HepG2 (cell line): ENCODE results near the gene RELL1. TPM values are rescaled to one million over a fixed set of nuclear protein-coding genes. Genes with fewer than 3 reads are reported as not detected.
A peak's percentile ranks its signal among the peaks of the same experiment; 100 is the strongest.

Experiments used
- BHLHE40 ChIP-seq: IDR thresholded peaks from 2 replicates; pipeline ENCODE4 v1.6.1; 2011; ENCODE audit warnings: low read length, improper control_type of control experiment
- CEBPG ChIP-seq: IDR thresholded peaks from 2 replicates; pipeline ENCODE4 v1.6.1; 2016
- DMAP1 ChIP-seq: IDR thresholded peaks from 2 replicates; pipeline ENCODE4 v1.6.1; 2016
- FOXK2 ChIP-seq: fragments of 450-650 bp; IDR thresholded peaks from 2 replicates; pipeline ENCODE4 v1.6.1; 2016
- HOMEZ ChIP-seq: IDR thresholded peaks from 2 replicates; pipeline ENCODE4 v1.6.1; 2016; ENCODE audit warnings: low read depth
- HOXD1 ChIP-seq: sonication (generic); formaldehyde crosslinking; IDR thresholded peaks from 2 replicates; pipeline ENCODE4 v1.5.0; 2020; ENCODE audit warnings: missing genetic modification reagents
- NCOR1 ChIP-seq: fragments of 200-600 bp; sonication (generic); IDR thresholded peaks from 2 replicates; pipeline ENCODE4 v1.7.0; 2017; ENCODE audit warnings: antibody characterized with exemption, low read length, borderline replicate concordance
- RXRB ChIP-seq: IDR thresholded peaks from 2 replicates; pipeline ENCODE4 v1.6.1; 2016; ENCODE audit warnings: borderline replicate concordance, missing genetic modification reagents, missing compliant biosample characterization
- SIX4 ChIP-seq: sonication (generic); formaldehyde crosslinking; IDR thresholded peaks from 2 replicates; pipeline ENCODE4 v1.4.0; 2020; ENCODE audit warnings: missing genetic modification reagents
- SOX13 ChIP-seq, 3 experiments: fragments of 450-650 bp in 1 of 3; sonication (generic) in 1 of 3; formaldehyde crosslinking in 1 of 3; IDR thresholded peaks in 2 of 3; conservative IDR thresholded peaks in 1 of 3; 2 replicates each; pipeline versions ENCODE4 v1.5.0 to v1.6.1; 2016 to 2020; ENCODE audit warnings: antibody characterized with exemption in 1 of 3, mild to moderate bottlenecking in 1 of 3, missing compliant biosample characterization in 1 of 3, missing genetic modification reagents in 1 of 3, moderate library complexity in 1 of 3
- SOX6 ChIP-seq, 2 experiments: fragments of 450-650 bp in 1 of 2; sonication (generic) in 1 of 2; formaldehyde crosslinking in 1 of 2; IDR thresholded peaks; 2 replicates each; pipeline versions ENCODE4 v1.4.0 to v1.6.1; 2017 to 2020; ENCODE audit warnings: antibody characterized with exemption in 1 of 2, mild to moderate bottlenecking in 1 of 2, missing genetic modification reagents in 1 of 2
- TBX3 ChIP-seq: fragments of 450-650 bp; IDR thresholded peaks from 2 replicates; pipeline ENCODE4 v1.6.1; 2017; ENCODE audit warnings: antibody characterized with exemption, mild to moderate bottlenecking, inconsistent platforms, borderline replicate concordance
- TEF ChIP-seq: sonication (generic); formaldehyde crosslinking; IDR thresholded peaks from 2 replicates; pipeline ENCODE4 v1.5.0; 2020; ENCODE audit warnings: missing genetic modification reagents
- U2AF1 ChIP-seq: fragments of 200-400 bp; formaldehyde crosslinking; optimal IDR thresholded peaks from 2 replicates; pipeline ENCODE3; 2017; ENCODE audit warnings: mild to moderate bottlenecking, low read depth, low read length
- ZBTB14 ChIP-seq: sonication (generic); formaldehyde crosslinking; IDR thresholded peaks from 2 replicates; pipeline ENCODE4 v1.4.0; 2020; ENCODE audit warnings: missing genetic modification reagents
- ZBTB7A ChIP-seq: sonication (generic); formaldehyde crosslinking; IDR thresholded peaks from 2 replicates; pipeline ENCODE4 v1.8.0; 2022; ENCODE audit warnings: mild to moderate bottlenecking, missing genetic modification reagents
- ZBTB7B ChIP-seq: sonication (generic); formaldehyde crosslinking; IDR thresholded peaks from 2 replicates; pipeline ENCODE4 v1.4.0; 2020; ENCODE audit warnings: missing genetic modification reagents
- ZNF329 ChIP-seq: sonication (generic); formaldehyde crosslinking; IDR thresholded peaks from 2 replicates; pipeline ENCODE4 v1.9.0; 2021; ENCODE audit warnings: low read depth, mild to moderate bottlenecking, missing genetic modification reagents
- ZNF383 ChIP-seq: sonication (generic); formaldehyde crosslinking; IDR thresholded peaks from 2 replicates; pipeline ENCODE4 v1.4.0; 2020; ENCODE audit warnings: missing genetic modification reagents, mild to moderate bottlenecking, borderline replicate concordance
- ZNF646 ChIP-seq: sonication (generic); formaldehyde crosslinking; IDR thresholded peaks from 2 replicates; pipeline ENCODE4 v1.9.0; 2021; ENCODE audit warnings: mild to moderate bottlenecking, missing genetic modification reagents
- polyA plus RNA-seq, 8 experiments: library from polyadenylated mRNA; depleted of rRNA in 3 of 8; stranded (reverse) in 7 of 8; unstranded in 1 of 8; fragments of >200 nt; fragmentation: Illumina TruSeq in 4 of 8; extraction: Trizol in 4 of 8; gene quantifications; 2 replicates each; pipeline versions ENCODE4 v1.2.1 to v1.2.3, GENCODE V29; 2011 to 2016; ENCODE audit warnings: low read depth in 4 of 8, missing spikeins in 1 of 8, mixed read lengths in 1 of 8; ENCODE audit not compliant: insufficient read depth in 1 of 8
- total RNA-seq, 5 experiments: library from RNA; depleted of rRNA; stranded (reverse); fragments of >200 nt; fragmentation: Illumina TruSeq; extraction: Trizol; gene quantifications; 2 replicates each; pipeline ENCODE4 v1.2.3, GENCODE V29; 2016; ENCODE audit warnings: low read depth in 1 of 5

Gene RELL1
- total and polyA plus RNA-seq, 2 of the 13 experiments (the other 11 are each of a cell fraction or from before 2014, with no cell fraction given), result 8.4 to 58.4 TPM

GRCh38 chr4:37663552-37663951, 22.6 kb downstream of the RELL1 start (continued):
- TF ChIP-seq HOXD1 (CRISPR knock-in tag), result no peak
- peak; percentile 91 for TF ChIP-seq SOX13 (IDR thresholded peaks at IDR 0.05)
- peak in 1 of 2 experiments; percentile 98; a peak in 2 of 4 replicates for TF ChIP-seq SOX13 (CRISPR knock-in tag; conservative IDR thresholded peaks at IDR 0.05 in 1 of 2, IDR thresholded peaks at IDR 0.05 in 1 of 2)
- TF ChIP-seq ZBTB7A, result peak; percentile 62; the same call in 1 of the 2 replicates
- no peak for TF ChIP-seq U2AF1
- peak; percentile 92 for TF ChIP-seq CEBPG (CRISPR knock-in tag)
- peak; percentile 35; the same call in 1 of the 2 replicates for TF ChIP-seq ZNF646
- peak; percentile 11; the same call in 1 of the 2 replicates for TF ChIP-seq NCOR1
- peak; percentile 87 for TF ChIP-seq RXRB (CRISPR knock-in tag)
- TF ChIP-seq FOXK2, result 0 out of 2 replicates have a peak, but pooled peaks have one; percentile 38
- TF ChIP-seq ZBTB14 (CRISPR knock-in tag), result no peak
- 0 out of 2 replicates have a peak, but pooled peaks have one; percentile 49 for TF ChIP-seq TBX3
- TF ChIP-seq SOX6 (IDR thresholded peaks at IDR 0.05), result no peak
- TF ChIP-seq SOX6 (CRISPR knock-in tag; IDR thresholded peaks at IDR 0.05), result peak; percentile 98
- TF ChIP-seq HOMEZ, result 0 out of 2 replicates have a peak, but pooled peaks have one; percentile 45
- TF ChIP-seq ZNF383 (CRISPR knock-in tag), result no peak
- no peak for TF ChIP-seq ZNF329
- TF ChIP-seq DMAP1, result no peak
- 0 out of 2 replicates have a peak, but pooled peaks have one; percentile 34 for TF ChIP-seq SIX4 (CRISPR knock-in tag)
- peak; percentile 57 for TF ChIP-seq BHLHE40
- TF ChIP-seq TEF (CRISPR knock-in tag), result no peak
- peak; percentile 29; the same call in 1 of the 2 replicates for TF ChIP-seq ZBTB7B (CRISPR knock-in tag)
